ENCODE measurements around the gene PLEKHA3. TPM values are rescaled to one million over a fixed set of nuclear protein-coding genes. Genes with fewer than 3 reads are reported as not detected.

Gene PLEKHA3
- total RNA-seq, 2 donors from 2014 or later = 23.0 to 28.0 TPM

GRCh38 chr2:178484245-178485041 is 4.2 kb downstream of the PLEKHA3 start:
- no peak for DNase-seq
- H3K4me1 Mint-ChIP-seq (ENCODE audit: low read depth) = peaks cover 49% of the 10 kb centered on the region
- no peak for ATAC-seq (replicated peaks in 1 of 2)
- H3K4me3 Mint-ChIP-seq = no peak overlapping the region
- no peak overlapping the region for H3K27ac Mint-ChIP-seq
- no peaks in the 10 kb centered on the region for H3K9me3 Mint-ChIP-seq
- H3K27me3 Mint-ChIP-seq (ENCODE audit: low read depth) = no peaks in the 10 kb centered on the region
- peaks cover 5 to 14% of the 10 kb centered on the region in 2 donors for H3K36me3 Mint-ChIP-seq (ENCODE audit: insufficient read depth in 2 of 2)

GRCh38 chr2:178485356-178485755 is 5.1 kb downstream of the PLEKHA3 start:
- Mint-ChIP-seq H3K4me1 (ENCODE audit: low read depth) (peaks cover 50% of the 10 kb centered on the region), H3K27me3 (ENCODE audit: low read depth) (no peaks in the 10 kb centered on the region), H3K9me3 (no peaks in the 10 kb centered on the region), H3K36me3 (ENCODE audit: insufficient read depth in 2 of 2) (peaks cover 9 to 19% of the 10 kb centered on the region in 2 donors), H3K4me3 (no peak overlapping the region), H3K27ac (no peak overlapping the region)
- ATAC-seq (replicated peaks in 1 of 2) (no peak), DNase-seq (no peak)

GRCh38 chr2:178491612-178492011 is 11.4 kb downstream of the PLEKHA3 start:
- Mint-ChIP-seq H3K4me3 (no peak overlapping the region), H3K9me3 (no peaks in the 10 kb centered on the region), H3K27ac (no peak overlapping the region), H3K27me3 (ENCODE audit: low read depth) (no peaks in the 10 kb centered on the region), H3K4me1 (ENCODE audit: low read depth) (peaks cover 27% of the 10 kb centered on the region), H3K36me3 (ENCODE audit: insufficient read depth in 2 of 2) (peaks cover 21 to 31% of the 10 kb centered on the region in 2 donors)
- DNase-seq (no peak), ATAC-seq (replicated peaks in 1 of 2) (no peak)

- H3K27ac Mint-ChIP-seq = no peak overlapping the region
- H3K27me3 Mint-ChIP-seq (ENCODE audit: low read depth) = no peaks in the 10 kb centered on the region
- H3K4me3 Mint-ChIP-seq = no peak overlapping the region
- ATAC-seq (replicated peaks in 1 of 2) (no peak), DNase-seq (no peak)
- no peaks in the 10 kb centered on the region for H3K9me3 Mint-ChIP-seq
- H3K36me3 Mint-ChIP-seq (ENCODE audit: insufficient read depth in 2 of 2) = peaks cover 16 to 30% of the 10 kb centered on the region in 2 donors
- H3K4me1 Mint-ChIP-seq (ENCODE audit: low read depth) = peaks cover 4% of the 10 kb centered on the region
These were observed 15.8 kb downstream of the PLEKHA3 start for GRCh38 chr2:178496049-178496448.

- no peak overlapping the region for H3K4me3 Mint-ChIP-seq
- DNase-seq = no peak
- no peaks in the 10 kb centered on the region for H3K9me3 Mint-ChIP-seq
- peaks cover 4% of the 10 kb centered on the region for H3K4me1 Mint-ChIP-seq (ENCODE audit: low read depth)
- no peak overlapping the region for H3K27ac Mint-ChIP-seq
- no peaks in the 10 kb centered on the region for H3K27me3 Mint-ChIP-seq (ENCODE audit: low read depth)
- H3K36me3 Mint-ChIP-seq (ENCODE audit: insufficient read depth in 2 of 2) = peaks cover 18 to 31% of the 10 kb centered on the region in 2 donors
- ATAC-seq (replicated peaks in 1 of 2) = no peak
These were observed 17.9 kb downstream of the PLEKHA3 start for GRCh38 chr2:178498137-178498536.

GRCh38 chr2:178499640-178500039 is 19.4 kb downstream of the PLEKHA3 start:
- Mint-ChIP-seq H3K27me3 (ENCODE audit: low read depth) (no peaks in the 10 kb centered on the region), H3K4me1 (ENCODE audit: low read depth) (peaks cover 4% of the 10 kb centered on the region), H3K4me3 (no peak overlapping the region), H3K36me3 (ENCODE audit: insufficient read depth in 2 of 2) (peaks cover 18 to 30% of the 10 kb centered on the region in 2 donors), H3K9me3 (no peaks in the 10 kb centered on the region), H3K27ac (no peak overlapping the region)
- DNase-seq (no peak), ATAC-seq (replicated peaks in 1 of 2) (peak; percentile 60 to 94)

GRCh38 chr2:178502751-178503150 is 22.5 kb downstream of the PLEKHA3 start:
- no peaks in the 10 kb centered on the region for H3K27me3 Mint-ChIP-seq (ENCODE audit: low read depth)
- no peaks in the 10 kb centered on the region for H3K9me3 Mint-ChIP-seq
- no peak overlapping the region for H3K27ac Mint-ChIP-seq
- DNase-seq (no peak), ATAC-seq (replicated peaks in 1 of 2) (no peak)
- H3K36me3 Mint-ChIP-seq (ENCODE audit: insufficient read depth in 2 of 2) = peaks cover 9 to 24% of the 10 kb centered on the region in 2 donors
- H3K4me1 Mint-ChIP-seq (ENCODE audit: low read depth) = peaks cover 12% of the 10 kb centered on the region
- no peak overlapping the region for H3K4me3 Mint-ChIP-seq

- no peak overlapping the region for H3K4me3 Mint-ChIP-seq
- peaks cover 5 to 16% of the 10 kb centered on the region in 2 donors for H3K36me3 Mint-ChIP-seq (ENCODE audit: insufficient read depth in 2 of 2)
- DNase-seq (no peak), ATAC-seq (replicated peaks in 1 of 2) (no peak)
- no peaks in the 10 kb centered on the region for H3K27me3 Mint-ChIP-seq (ENCODE audit: low read depth)
- no peaks in the 10 kb centered on the region for H3K9me3 Mint-ChIP-seq
- peaks cover 19% of the 10 kb centered on the region for H3K4me1 Mint-ChIP-seq (ENCODE audit: low read depth)
- H3K27ac Mint-ChIP-seq = no peak overlapping the region
These were observed 25.8 kb downstream of the PLEKHA3 start for GRCh38 chr2:178506101-178506500.

- DNase-seq (no peak), ATAC-seq (replicated peaks in 1 of 2) (no peak)
- peaks cover 19% of the 10 kb centered on the region for H3K4me1 Mint-ChIP-seq (ENCODE audit: low read depth)
- H3K4me3 Mint-ChIP-seq = no peak overlapping the region
- no peaks in the 10 kb centered on the region for H3K9me3 Mint-ChIP-seq
- H3K27ac Mint-ChIP-seq = no peak overlapping the region
- H3K27me3 Mint-ChIP-seq (ENCODE audit: low read depth) = no peaks in the 10 kb centered on the region
- H3K36me3 Mint-ChIP-seq (ENCODE audit: insufficient read depth in 2 of 2) = peaks cover 6 to 16% of the 10 kb centered on the region in 2 donors
These were observed 26.3 kb downstream of the PLEKHA3 start for GRCh38 chr2:178506524-178506923.

GRCh38 chr2:178506949-178507348 is 26.7 kb downstream of the PLEKHA3 start:
- no peak for ATAC-seq (replicated peaks in 1 of 2)
- Mint-ChIP-seq H3K4me3 (no peak overlapping the region), H3K27ac (no peak overlapping the region), H3K9me3 (no peaks in the 10 kb centered on the region), H3K27me3 (ENCODE audit: low read depth) (no peaks in the 10 kb centered on the region), H3K4me1 (ENCODE audit: low read depth) (peaks cover 19% of the 10 kb centered on the region), H3K36me3 (ENCODE audit: insufficient read depth in 2 of 2) (peaks cover 6 to 16% of the 10 kb centered on the region in 2 donors)
- no peak for DNase-seq

GRCh38 chr2:178508646-178509045 is 28.4 kb downstream of the PLEKHA3 start:
- peak overlapping the region in 1 of 2 donors; percentile 17 for H3K4me3 Mint-ChIP-seq
- H3K27ac Mint-ChIP-seq = peak overlapping the region; percentile 33
- no peaks in the 10 kb centered on the region for H3K27me3 Mint-ChIP-seq (ENCODE audit: low read depth)
- DNase-seq (no peak), ATAC-seq (replicated peaks in 1 of 2) (no peak)
- H3K4me1 Mint-ChIP-seq (ENCODE audit: low read depth) = peaks cover 33% of the 10 kb centered on the region
- H3K36me3 Mint-ChIP-seq (ENCODE audit: insufficient read depth in 2 of 2) = peaks cover 4 to 16% of the 10 kb centered on the region in 2 donors
- no peaks in the 10 kb centered on the region for H3K9me3 Mint-ChIP-seq

GRCh38 chr2:178510384-178510783 is 30.1 kb downstream of the PLEKHA3 start:
- H3K4me3 Mint-ChIP-seq = no peak overlapping the region
- H3K27me3 Mint-ChIP-seq (ENCODE audit: low read depth) = no peaks in the 10 kb centered on the region
- no peak for ATAC-seq (replicated peaks in 1 of 2)
- DNase-seq = no peak
- H3K4me1 Mint-ChIP-seq (ENCODE audit: low read depth) = peaks cover 50% of the 10 kb centered on the region
- no peaks in the 10 kb centered on the region for H3K9me3 Mint-ChIP-seq
- H3K27ac Mint-ChIP-seq = no peak overlapping the region
- H3K36me3 Mint-ChIP-seq (ENCODE audit: insufficient read depth in 2 of 2) = peaks cover 4 to 18% of the 10 kb centered on the region in 2 donors

GRCh38 chr2:178512484-178512883 is 32.2 kb downstream of the PLEKHA3 start:
- Mint-ChIP-seq H3K36me3 (ENCODE audit: insufficient read depth in 2 of 2) (peaks cover 2 to 13% of the 10 kb centered on the region in 2 donors), H3K27me3 (ENCODE audit: low read depth) (no peaks in the 10 kb centered on the region), H3K4me1 (ENCODE audit: low read depth) (peaks cover 44% of the 10 kb centered on the region), H3K9me3 (no peaks in the 10 kb centered on the region), H3K4me3 (no peak overlapping the region), H3K27ac (no peak overlapping the region)
- ATAC-seq (replicated peaks in 1 of 2) (no peak), DNase-seq (no peak)

GRCh38 chr2:178513876-178514275 is 33.6 kb downstream of the PLEKHA3 start:
- peak overlapping the region in 1 of 2 donors; percentile 86 for H3K4me3 Mint-ChIP-seq
- DNase-seq = no peak
- no peaks in the 10 kb centered on the region for H3K27me3 Mint-ChIP-seq (ENCODE audit: low read depth)
- peaks cover 2 to 21% of the 10 kb centered on the region in 2 donors for H3K36me3 Mint-ChIP-seq (ENCODE audit: insufficient read depth in 2 of 2)
- no peak for ATAC-seq (replicated peaks in 1 of 2)
- H3K4me1 Mint-ChIP-seq (ENCODE audit: low read depth) = peaks cover 34% of the 10 kb centered on the region
- H3K27ac Mint-ChIP-seq = no peak overlapping the region
- no peaks in the 10 kb centered on the region for H3K9me3 Mint-ChIP-seq

All from activated T-cell treated with anti-CD3 and anti-CD28 coated beads, Interleukin-2, amount 50 U/mL, for 72 hours (primary cell).